ENCODE results near the gene RNF11.

Gene RNF11

DNA sequence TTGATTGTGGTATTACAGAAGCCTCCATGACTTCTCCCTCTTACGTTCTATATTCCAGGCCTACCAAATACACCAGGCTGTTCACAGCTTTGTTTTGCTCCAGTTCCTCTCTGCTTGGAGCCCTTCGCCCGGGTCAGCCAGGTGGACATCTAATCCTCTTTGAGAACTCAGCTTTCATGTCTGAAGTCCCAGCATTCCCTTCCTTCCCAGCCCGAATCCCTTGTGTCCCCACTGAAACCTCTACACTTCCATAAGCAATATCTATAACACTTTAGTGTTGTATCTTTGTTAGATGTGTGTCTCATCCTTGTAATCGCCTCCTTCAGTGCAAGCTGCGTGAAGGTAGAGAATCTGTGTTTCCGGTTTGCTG is 1.9 kb downstream of the RNF11 start:
- Histone ChIP-seq H4K20me1 (ENCODE audit: low read depth, low read length) (peaks cover 30% of the 10 kb centered on the region), H3K27me3 (ENCODE audit: low read length) (peaks cover 3% of the 10 kb centered on the region; the same call in 1 of the 2 replicates), H3K9me3 (ENCODE audit: insufficient read depth, low read length) (no peaks in the 10 kb centered on the region), H3K9me2 (replicated peaks; ENCODE audit: insufficient read depth, low read length) (no peaks in the 10 kb centered on the region), H3K36me3 (ENCODE audit: low read length) (no peaks in the 10 kb centered on the region), H3K4me3 (ENCODE audit: insufficient read depth, low read length, poor library complexity, severe bottlenecking) (no peak overlapping the region), H3K9ac (ENCODE audit: low read length) (no peak overlapping the region), H3F3A (ENCODE audit: insufficient read depth) (peaks cover 13% of the 10 kb centered on the region), H3K4me2 (ENCODE audit: low read depth, low read length, poor library complexity, severe bottlenecking) (no peak overlapping the region), H3K79me2 (ENCODE audit: insufficient read depth, low read length) (no peaks in the 10 kb centered on the region), H3K27ac (ENCODE audit: low read depth, low read length) (no peak overlapping the region), H2AFZ (ENCODE audit: low read depth, low read length, severe bottlenecking) (no peak overlapping the region)
- no peak for TF ChIP-seq CTCF (IDR thresholded peaks at IDR 0.05; ENCODE audit: insufficient read depth, low read length, poor library complexity, severe bottlenecking)
- no peak for TF ChIP-seq EZH2phosphoT487 (conservative IDR thresholded peaks at IDR 0.05; ENCODE audit: low read length)

- no peaks in the 10 kb centered on the region for H3K79me2 ChIP-seq (ENCODE audit: insufficient read depth, low read length)
These were observed 4.0 kb downstream of the RNF11 start for GRCh38 chr1:51240084-51240483.

GRCh38 chr1:51241119-51241518 is 5.0 kb downstream of the RNF11 start:
- no peaks in the 10 kb centered on the region for H3K79me2 ChIP-seq (ENCODE audit: insufficient read depth, low read length)
- H3F3A ChIP-seq (ENCODE audit: insufficient read depth): no peaks in the 10 kb centered on the region
- no peak for TF ChIP-seq EZH2phosphoT487 (conservative IDR thresholded peaks at IDR 0.05; ENCODE audit: low read length)
- no peak for TF ChIP-seq CTCF (IDR thresholded peaks at IDR 0.05; ENCODE audit: insufficient read depth, low read length, poor library complexity, severe bottlenecking)
- H3K9me2 ChIP-seq (replicated peaks; ENCODE audit: insufficient read depth, low read length): no peaks in the 10 kb centered on the region
- no peaks in the 10 kb centered on the region for H3K9me3 ChIP-seq (ENCODE audit: insufficient read depth, low read length)
- H2AFZ ChIP-seq (ENCODE audit: low read depth, low read length, severe bottlenecking): no peak overlapping the region
- H3K4me3 ChIP-seq (ENCODE audit: insufficient read depth, low read length, poor library complexity, severe bottlenecking): no peak overlapping the region
- no peaks in the 10 kb centered on the region for H3K36me3 ChIP-seq (ENCODE audit: low read length)
- H4K20me1 ChIP-seq (ENCODE audit: low read depth, low read length): peaks cover 26% of the 10 kb centered on the region
- H3K27ac ChIP-seq (ENCODE audit: low read depth, low read length): no peak overlapping the region
- no peak overlapping the region for H3K4me2 ChIP-seq (ENCODE audit: low read depth, low read length, poor library complexity, severe bottlenecking)
- no peak overlapping the region for H3K9ac ChIP-seq (ENCODE audit: low read length)
- H3K27me3 ChIP-seq (ENCODE audit: low read length): peaks cover 3% of the 10 kb centered on the region; the same call in 1 of the 2 replicates

More at GRCh38 chr1:51240084-51240483, 4.0 kb downstream of the RNF11 start:
- no peak overlapping the region for H3K27ac ChIP-seq (ENCODE audit: low read depth, low read length)
- H3K36me3 ChIP-seq (ENCODE audit: low read length): no peaks in the 10 kb centered on the region
- no peak overlapping the region for H2AFZ ChIP-seq (ENCODE audit: low read depth, low read length, severe bottlenecking)
- H4K20me1 ChIP-seq (ENCODE audit: low read depth, low read length): peaks cover 31% of the 10 kb centered on the region
- no peak overlapping the region for H3K9ac ChIP-seq (ENCODE audit: low read length)
- peaks cover 3% of the 10 kb centered on the region; the same call in 1 of the 2 replicates for H3K27me3 ChIP-seq (ENCODE audit: low read length)
- no peaks in the 10 kb centered on the region for H3K9me2 ChIP-seq (replicated peaks; ENCODE audit: insufficient read depth, low read length)
- H3K4me3 ChIP-seq (ENCODE audit: insufficient read depth, low read length, poor library complexity, severe bottlenecking): no peak overlapping the region
- H3F3A ChIP-seq (ENCODE audit: insufficient read depth): peaks cover 6% of the 10 kb centered on the region
- TF ChIP-seq CTCF (IDR thresholded peaks at IDR 0.05; ENCODE audit: insufficient read depth, low read length, poor library complexity, severe bottlenecking) (no peak), EZH2phosphoT487 (conservative IDR thresholded peaks at IDR 0.05; ENCODE audit: low read length) (no peak)
- no peak overlapping the region for H3K4me2 ChIP-seq (ENCODE audit: low read depth, low read length, poor library complexity, severe bottlenecking)
- no peaks in the 10 kb centered on the region for H3K9me3 ChIP-seq (ENCODE audit: insufficient read depth, low read length)
